Mesendoderm (in vitro differentiated cells): ENCODE results near the gene VCY. TPM values are rescaled to one million over a fixed set of nuclear protein-coding genes. Genes with fewer than 3 reads are reported as not detected.
"Not testable (repeated sequence)": the region's sequence is repeated elsewhere in the genome, so short reads cannot be mapped to it uniquely, and the experiment has no call there.

Source experiments
- DNase-seq: peaks from one replicate; pipeline ENCODE4 v3.0.0; 2013
- H2AK5ac ChIP-seq: 2 replicates; pipeline ENCODE4 v1.6.1; 2013; ENCODE audit warnings: low read length, inconsistent platforms
- H2BK120ac ChIP-seq: 2 replicates; pipeline ENCODE4 v1.6.1; 2013; ENCODE audit warnings: low read depth, mild to moderate bottlenecking, low read length, moderate library complexity, mixed read lengths
- H2BK15ac ChIP-seq: replicated peaks from 2 replicates; pipeline ENCODE4 v1.6.1; 2013; ENCODE audit warnings: low read depth, mild to moderate bottlenecking, moderate library complexity
- H2BK5ac ChIP-seq: 2 replicates; pipeline ENCODE4 v1.6.1; 2013; ENCODE audit warnings: low read length, inconsistent platforms
- H3K18ac ChIP-seq: 2 replicates; pipeline ENCODE4 v1.6.1; 2013; ENCODE audit warnings: mild to moderate bottlenecking, low read length, mixed read lengths
- H3K23ac ChIP-seq: one replicate; pipeline ENCODE4 v1.6.1; 2013; ENCODE audit warnings: low read length
- H3K27ac ChIP-seq: 2 replicates; pipeline ENCODE4 v1.5.1; 2013; ENCODE audit warnings: low read depth, mild to moderate bottlenecking, inconsistent platforms, low read length, moderate library complexity
- H3K27me3 ChIP-seq: 2 replicates; pipeline ENCODE4 v1.6.1; 2013; ENCODE audit warnings: low read length, control low read depth, mild to moderate bottlenecking, inconsistent platforms; ENCODE audit not compliant: insufficient read depth, poor library complexity
- H3K36me3 ChIP-seq: 2 replicates; pipeline ENCODE4 v1.6.1; 2013; ENCODE audit warnings: low read length, inconsistent platforms; ENCODE audit not compliant: control insufficient read depth, insufficient read depth
- H3K4ac ChIP-seq: one replicate; pipeline ENCODE4 v1.6.1; 2013; ENCODE audit warnings: low read depth, mild to moderate bottlenecking, low read length, moderate library complexity
- H3K4me1 ChIP-seq: 2 replicates; pipeline ENCODE4 v1.6.1; 2013; ENCODE audit warnings: low read depth, low read length, inconsistent platforms; ENCODE audit not compliant: control insufficient read depth
- H3K4me2 ChIP-seq: 2 replicates; pipeline ENCODE4 v1.6.1; 2013; ENCODE audit warnings: low read length
- H3K4me3 ChIP-seq: 2 replicates; pipeline ENCODE4 v1.5.1; 2013; ENCODE audit warnings: mild to moderate bottlenecking, low read length
- H3K56ac ChIP-seq: one replicate; pipeline ENCODE4 v1.6.1; 2013; ENCODE audit warnings: low read length
- H3K79me1 ChIP-seq: 2 replicates; pipeline ENCODE4 v1.6.1; 2013; ENCODE audit warnings: low read length, inconsistent platforms
- H3K79me2 ChIP-seq: 2 replicates; pipeline ENCODE4 v1.6.1; 2013; ENCODE audit warnings: mild to moderate bottlenecking, low read length; ENCODE audit not compliant: control insufficient read depth, insufficient read depth
- H3K9ac ChIP-seq: 2 replicates; pipeline ENCODE4 v1.6.1; 2013; ENCODE audit warnings: low read length, inconsistent platforms
- H4K5ac ChIP-seq: one replicate; pipeline ENCODE4 v1.6.1; 2013; ENCODE audit warnings: low read length
- H4K8ac ChIP-seq: one replicate; pipeline ENCODE4 v1.6.1; 2013; ENCODE audit warnings: low read depth, mild to moderate bottlenecking, control low read depth, low read length, moderate library complexity
- WGBS: extraction: QIAGEN DNeasy Blood & Tissue Kit; methylation state at CpG from one replicate; pipeline ENCODE4 v1.1.7; 2013; ENCODE audit warnings: low lambda C conversion rate, missing lambda C conversion rate; ENCODE audit not compliant: insufficient coverage; ENCODE audit errors: extremely low coverage; 5-methylcytosine and 5-hydroxymethylcytosine counted together
- polyA plus RNA-seq, 2 experiments: library from polyadenylated mRNA; stranded (reverse); fragments of 200-250 nt; gene quantifications; one replicate each; pipeline ENCODE4 v1.2.3, GENCODE V29; 2013

Gene VCY
- 1.2 TPM for polyA plus RNA-seq (2013, experiment 1 of 2)
- 0.45 TPM for polyA plus RNA-seq (2013, experiment 2 of 2)

DNA sequence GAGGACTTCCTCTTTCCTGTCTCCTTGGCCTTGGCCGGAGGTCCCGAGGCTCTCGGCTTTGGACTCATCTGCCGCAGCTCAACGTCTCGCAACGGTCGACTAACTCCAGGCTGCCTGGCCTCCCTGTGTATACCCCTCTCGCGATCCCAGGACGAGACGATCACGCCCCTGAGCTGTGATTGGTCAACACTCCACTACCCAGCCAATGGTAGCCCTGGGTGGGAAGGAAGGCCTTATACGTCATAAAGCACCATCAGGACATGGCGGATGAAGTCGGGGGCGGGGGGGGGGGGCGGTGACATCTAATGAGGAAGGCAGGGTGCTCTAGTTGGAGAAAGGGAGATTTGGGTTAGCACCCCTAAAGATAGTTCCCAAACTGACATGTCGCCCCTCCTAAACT, at the start of gene VCY:
TSS of gene VCY (minus strand) at position 101 of the 400 bp plus-strand sequence. CDS start at position 68, 33 bp downstream.
- H4K8ac ChIP-seq, H3K9ac ChIP-seq, H2AK5ac ChIP-seq, H3K4me3 ChIP-seq, DNase-seq, H2BK5ac ChIP-seq, H3K27me3 ChIP-seq, H3K4ac ChIP-seq, H3K23ac ChIP-seq, H3K27ac ChIP-seq, H3K4me2 ChIP-seq, H2BK15ac ChIP-seq, H3K56ac ChIP-seq, H3K4me1 ChIP-seq, H3K79me1 ChIP-seq, H4K5ac ChIP-seq, H3K18ac ChIP-seq, H2BK120ac ChIP-seq, H3K79me2 ChIP-seq, H3K36me3 ChIP-seq: not testable (repeated sequence)
- no CpG with 5 or more reads among the region's 19 CpGs for WGBS

DNA sequence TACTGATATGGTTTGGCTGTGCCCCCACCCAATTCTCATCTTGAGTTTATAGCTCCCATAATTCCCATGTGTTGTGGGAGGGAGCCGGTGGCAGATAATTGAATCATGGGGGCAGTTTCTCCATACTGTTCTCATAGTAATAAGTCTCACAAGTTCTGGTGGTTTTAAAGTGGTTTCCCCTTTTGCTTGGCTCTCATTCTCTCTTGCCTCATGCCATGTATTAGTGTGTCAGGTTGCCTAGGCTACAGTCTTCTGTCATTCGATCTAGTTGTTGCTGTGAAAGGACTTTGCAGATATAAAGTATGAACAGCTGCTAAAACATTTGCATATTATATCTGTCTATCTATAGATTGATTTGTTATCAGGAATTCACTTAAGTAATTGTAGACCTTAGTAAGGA, 44.1 kb upstream of the VCY start:
- not testable (repeated sequence) for H4K8ac ChIP-seq, H2AK5ac ChIP-seq, H3K18ac ChIP-seq, H3K9ac ChIP-seq, H4K5ac ChIP-seq, H3K27me3 ChIP-seq, H3K56ac ChIP-seq, H3K36me3 ChIP-seq, H3K4me1 ChIP-seq, H3K4ac ChIP-seq, H2BK15ac ChIP-seq, H3K79me1 ChIP-seq, H2BK5ac ChIP-seq, H2BK120ac ChIP-seq, H3K27ac ChIP-seq, H3K4me3 ChIP-seq, H3K23ac ChIP-seq, H3K4me2 ChIP-seq, DNase-seq, H3K79me2 ChIP-seq
- WGBS, result no CpG with 5 or more reads among the region's 2 CpGs

DNA sequence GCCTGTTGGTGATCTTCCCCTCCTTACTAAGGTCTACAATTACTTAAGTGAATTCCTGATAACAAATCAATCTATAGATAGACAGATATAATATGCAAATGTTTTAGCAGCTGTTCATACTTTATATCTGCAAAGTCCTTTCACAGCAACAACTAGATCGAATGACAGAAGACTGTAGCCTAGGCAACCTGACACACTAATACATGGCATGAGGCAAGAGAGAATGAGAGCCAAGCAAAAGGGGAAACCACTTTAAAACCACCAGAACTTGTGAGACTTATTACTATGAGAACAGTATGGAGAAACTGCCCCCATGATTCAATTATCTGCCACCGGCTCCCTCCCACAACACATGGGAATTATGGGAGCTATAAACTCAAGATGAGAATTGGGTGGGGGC, 25.6 kb upstream of the VCY start:
- DNase-seq, H3K4me2 ChIP-seq, H3K79me2 ChIP-seq, H2BK5ac ChIP-seq, H3K4me3 ChIP-seq, H2BK15ac ChIP-seq, H3K56ac ChIP-seq, H3K27me3 ChIP-seq, H2BK120ac ChIP-seq, H3K27ac ChIP-seq, H2AK5ac ChIP-seq, H3K18ac ChIP-seq, H3K4ac ChIP-seq, H3K23ac ChIP-seq, H4K5ac ChIP-seq, H3K79me1 ChIP-seq, H3K4me1 ChIP-seq, H3K9ac ChIP-seq, H4K8ac ChIP-seq, H3K36me3 ChIP-seq: not testable (repeated sequence)
- no CpG with 5 or more reads among the region's 2 CpGs for WGBS

DNA sequence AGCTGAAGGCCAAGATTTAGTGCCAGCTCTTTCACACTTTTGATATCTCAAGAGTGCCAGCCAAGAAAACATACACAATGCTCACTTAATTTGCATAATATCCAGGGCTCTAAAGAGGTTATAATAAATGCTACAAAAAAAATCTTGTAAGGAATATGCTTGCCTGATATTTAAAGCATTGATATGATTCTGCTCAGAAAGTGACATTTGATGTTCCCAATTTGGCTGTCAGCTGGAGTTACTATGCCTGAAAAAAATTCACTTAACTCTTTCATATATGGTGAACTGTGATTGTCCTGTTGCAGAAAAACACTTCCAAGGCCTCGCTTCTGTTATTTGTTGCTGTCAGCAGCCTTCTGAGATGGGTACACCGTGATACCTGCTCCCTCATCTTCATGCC, 43.9 kb downstream of the VCY start:
- not testable (repeated sequence) for H3K4me1 ChIP-seq, H3K27me3 ChIP-seq, H3K27ac ChIP-seq, H3K4me3 ChIP-seq, H4K8ac ChIP-seq, H3K23ac ChIP-seq, H3K9ac ChIP-seq, H2BK15ac ChIP-seq, H2BK5ac ChIP-seq, H2BK120ac ChIP-seq, H3K4me2 ChIP-seq, H3K56ac ChIP-seq, H3K4ac ChIP-seq, H3K18ac ChIP-seq, H3K79me1 ChIP-seq, H3K79me2 ChIP-seq, DNase-seq, H3K36me3 ChIP-seq, H2AK5ac ChIP-seq, H4K5ac ChIP-seq
- no CpG with 5 or more reads among the region's 2 CpGs for WGBS
